ENCODE results near the gene MPHOSPH9.

DNA sequence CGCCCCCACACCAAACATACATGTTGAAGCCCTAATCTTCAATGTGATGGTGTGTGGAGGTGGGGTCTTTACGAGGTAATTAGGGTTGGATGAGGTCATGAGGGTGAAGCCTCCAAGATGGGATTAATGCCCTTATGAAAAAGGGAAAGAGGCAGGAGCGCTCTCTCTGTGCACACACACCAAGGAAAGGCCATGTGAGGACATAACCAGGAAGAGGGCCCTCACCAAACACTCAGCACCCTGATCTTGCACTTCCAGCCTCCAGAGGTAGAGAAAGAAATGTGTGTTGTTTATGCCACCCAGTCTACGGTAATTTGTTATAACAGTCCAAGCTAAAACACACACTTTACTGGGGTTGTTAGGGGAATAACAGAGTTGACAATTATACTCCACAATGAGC lies 67.4 kb downstream of the MPHOSPH9 start:
- TF ChIP-seq ARNTL (CRISPR knock-in tag; IDR thresholded peaks at IDR 0.05; ENCODE audit: borderline replicate concordance, low read depth): no peak
- TF ChIP-seq, protein P1, sequence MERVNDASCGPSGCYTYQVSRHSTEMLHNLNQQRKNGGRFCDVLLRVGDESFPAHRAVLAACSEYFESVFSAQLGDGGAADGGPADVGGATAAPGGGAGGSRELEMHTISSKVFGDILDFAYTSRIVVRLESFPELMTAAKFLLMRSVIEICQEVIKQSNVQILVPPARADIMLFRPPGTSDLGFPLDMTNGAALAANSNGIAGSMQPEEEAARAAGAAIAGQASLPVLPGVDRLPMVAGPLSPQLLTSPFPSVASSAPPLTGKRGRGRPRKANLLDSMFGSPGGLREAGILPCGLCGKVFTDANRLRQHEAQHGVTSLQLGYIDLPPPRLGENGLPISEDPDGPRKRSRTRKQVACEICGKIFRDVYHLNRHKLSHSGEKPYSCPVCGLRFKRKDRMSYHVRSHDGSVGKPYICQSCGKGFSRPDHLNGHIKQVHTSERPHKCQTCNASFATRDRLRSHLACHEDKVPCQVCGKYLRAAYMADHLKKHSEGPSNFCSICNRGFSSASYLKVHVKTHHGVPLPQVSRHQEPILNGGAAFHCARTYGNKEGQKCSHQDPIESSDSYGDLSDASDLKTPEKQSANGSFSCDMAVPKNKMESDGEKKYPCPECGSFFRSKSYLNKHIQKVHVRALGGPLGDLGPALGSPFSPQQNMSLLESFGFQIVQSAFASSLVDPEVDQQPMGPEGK (CRISPR knock-in tag; IDR thresholded peaks at IDR 0.05; ENCODE audit: borderline replicate concordance): no peak
- no peak for TF ChIP-seq RARB (CRISPR knock-in tag; IDR thresholded peaks at IDR 0.05)
- no peak for TF ChIP-seq ISL1 (CRISPR knock-in tag; IDR thresholded peaks at IDR 0.05)
- TF ChIP-seq OSR1 (CRISPR knock-in tag; IDR thresholded peaks at IDR 0.05): no peak
- TF ChIP-seq, protein P2, sequence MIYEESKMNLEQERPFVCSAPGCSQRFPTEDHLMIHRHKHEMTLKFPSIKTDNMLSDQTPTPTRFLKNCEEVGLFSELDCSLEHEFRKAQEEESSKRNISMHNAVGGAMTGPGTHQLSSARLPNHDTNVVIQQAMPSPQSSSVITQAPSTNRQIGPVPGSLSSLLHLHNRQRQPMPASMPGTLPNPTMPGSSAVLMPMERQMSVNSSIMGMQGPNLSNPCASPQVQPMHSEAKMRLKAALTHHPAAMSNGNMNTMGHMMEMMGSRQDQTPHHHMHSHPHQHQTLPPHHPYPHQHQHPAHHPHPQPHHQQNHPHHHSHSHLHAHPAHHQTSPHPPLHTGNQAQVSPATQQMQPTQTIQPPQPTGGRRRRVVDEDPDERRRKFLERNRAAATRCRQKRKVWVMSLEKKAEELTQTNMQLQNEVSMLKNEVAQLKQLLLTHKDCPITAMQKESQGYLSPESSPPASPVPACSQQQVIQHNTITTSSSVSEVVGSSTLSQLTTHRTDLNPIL (CRISPR knock-in tag; IDR thresholded peaks at IDR 0.05; ENCODE audit: low read depth): no peak

Data from SK-N-SH treated with all-trans-retinoic acid at 6 μM for 48 hours (cell line).